T47D (cell line): Measurements from ENCODE around the gene KANK2.
"Not testable (repeated sequence)": the region's sequence is repeated elsewhere in the genome, so short reads cannot be mapped to it uniquely, and the experiment has no call there.

Experiments
- DNase-seq, 2 experiments: peaks; one replicate each; pipeline versions ENCODE4 v3.0.0 to v3.0.0-alpha.2; 2011 to 2012; ENCODE audit warnings: low read depth in 1 of 2, low spot score in 1 of 2
- JUND ChIP-seq: IDR thresholded peaks from 2 replicates; pipeline ENCODE4 v1.6.1; 2012; ENCODE audit warnings: low read depth
- in situ Hi-C: cut with HindIII; loops from 2 replicates; pipeline ENCODE4 v1.10.0; 2016; ENCODE audit warnings: low sequenced_read_pairs, low pct_unique_long_range_greater_than_20kb

The KANK2 gene

GRCh38 chr19:11182994-11183393, 14.4 kb downstream of the KANK2 start:
- TF ChIP-seq JUND, result no peak
- DNase-seq, result no peak

GRCh38 chr19:11181488-11181887, 15.9 kb downstream of the KANK2 start:
- in situ Hi-C loops, result no loop called here
- no peak for DNase-seq
- TF ChIP-seq JUND, result no peak

More at GRCh38 chr19:11182994-11183393, 14.4 kb downstream of the KANK2 start:
- in situ Hi-C loops, result no loop called here

- in situ Hi-C loops, DNase-seq: not testable (repeated sequence)
Measured at GRCh38 chr19:11180975-11181374, 16.4 kb downstream of the KANK2 start.

GRCh38 chr19:11180346-11180745, 17.0 kb downstream of the KANK2 start:
- no peak for DNase-seq
- no peak for TF ChIP-seq JUND
- in situ Hi-C loops, result no loop called here

GRCh38 chr19:11179716-11180297, 17.5 kb downstream of the KANK2 start:
- in situ Hi-C loops, result no loop called here
- DNase-seq, result no peak
- no peak for TF ChIP-seq JUND

GRCh38 chr19:11179145-11179465, 18.2 kb downstream of the KANK2 start:
- in situ Hi-C loops, DNase-seq: not testable (repeated sequence)

- TF ChIP-seq JUND, result no peak
- in situ Hi-C loops, result no loop called here
- DNase-seq, result no peak
Measured at GRCh38 chr19:11177592-11177991, 19.8 kb downstream of the KANK2 start.

- DNase-seq, result peak in 1 of 2 experiments; percentile 55
- in situ Hi-C loops, result no loop called here
- no peak for TF ChIP-seq JUND
Measured at GRCh38 chr19:11176466-11177193, 20.7 kb downstream of the KANK2 start.

GRCh38 chr19:11175920-11176319, 21.4 kb downstream of the KANK2 start:
- in situ Hi-C loops, result no loop called here
- DNase-seq, result no peak
- no peak for TF ChIP-seq JUND

- DNase-seq, result no peak
- in situ Hi-C loops, result no loop called here
Measured at GRCh38 chr19:11174336-11174735, 23.0 kb downstream of the KANK2 start.

GRCh38 chr19:11173516-11174155, 23.7 kb downstream of the KANK2 start:
- in situ Hi-C loops, result no loop called here
- DNase-seq, result no peak
- TF ChIP-seq JUND, result no peak

More at GRCh38 chr19:11174336-11174735, 23.0 kb downstream of the KANK2 start:
- TF ChIP-seq JUND, result no peak

GRCh38 chr19:11172576-11172975, 24.8 kb downstream of the KANK2 start:
- DNase-seq, result no peak
- TF ChIP-seq JUND, result no peak
- in situ Hi-C loops, result no loop called here

- no peak for DNase-seq
- in situ Hi-C loops, result no loop called here
- no peak for TF ChIP-seq JUND
Measured at GRCh38 chr19:11171144-11171543, 26.2 kb downstream of the KANK2 start.
